Ovary (tissue), 3 donors: Measurements from ENCODE around the gene CHRND.

Experiments
- EP300 ChIP-seq: sonication (generic); formaldehyde crosslinking; IDR thresholded peaks from one replicate; pipeline ENCODE4 v1.6.1; 2017; ENCODE audit warnings: antibody characterized with exemption
- TF ChIP-seq, protein P1 (sequence below), 3 donors: fragments of 450-650 bp in 2 of 3; fragments of 200-600 bp in 1 of 3; IDR thresholded peaks; one replicate each; pipeline versions ENCODE4 v1.5.1 to v1.8.0; 2016 to 2022; ENCODE audit warnings: antibody characterized with exemption in 3 of 3, mild to moderate bottlenecking in 1 of 3
- donor health status: DM: no; HTN: no; CAD: no.

DNA sequence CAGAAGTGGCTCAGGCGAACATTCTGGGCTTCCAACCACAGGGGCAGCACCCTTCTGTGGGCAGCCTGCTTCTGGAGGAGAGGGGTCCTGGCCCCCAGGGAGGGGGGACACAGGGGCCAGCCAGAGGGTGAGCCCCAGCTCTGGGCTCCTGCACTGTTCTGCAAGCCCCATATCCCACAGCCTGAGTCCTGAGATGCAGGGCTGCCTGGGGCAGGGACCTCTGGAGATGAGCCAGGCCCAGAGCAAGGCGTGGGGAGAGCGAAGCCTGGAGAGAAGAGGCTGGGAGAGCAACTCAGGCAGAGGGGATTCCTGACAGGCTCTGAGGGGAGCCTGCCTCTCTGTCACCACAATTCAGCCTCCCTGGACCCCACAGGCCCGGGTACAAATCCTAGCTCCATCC, 19.3 kb upstream of the CHRND start:
- TF ChIP-seq, protein P1, sequence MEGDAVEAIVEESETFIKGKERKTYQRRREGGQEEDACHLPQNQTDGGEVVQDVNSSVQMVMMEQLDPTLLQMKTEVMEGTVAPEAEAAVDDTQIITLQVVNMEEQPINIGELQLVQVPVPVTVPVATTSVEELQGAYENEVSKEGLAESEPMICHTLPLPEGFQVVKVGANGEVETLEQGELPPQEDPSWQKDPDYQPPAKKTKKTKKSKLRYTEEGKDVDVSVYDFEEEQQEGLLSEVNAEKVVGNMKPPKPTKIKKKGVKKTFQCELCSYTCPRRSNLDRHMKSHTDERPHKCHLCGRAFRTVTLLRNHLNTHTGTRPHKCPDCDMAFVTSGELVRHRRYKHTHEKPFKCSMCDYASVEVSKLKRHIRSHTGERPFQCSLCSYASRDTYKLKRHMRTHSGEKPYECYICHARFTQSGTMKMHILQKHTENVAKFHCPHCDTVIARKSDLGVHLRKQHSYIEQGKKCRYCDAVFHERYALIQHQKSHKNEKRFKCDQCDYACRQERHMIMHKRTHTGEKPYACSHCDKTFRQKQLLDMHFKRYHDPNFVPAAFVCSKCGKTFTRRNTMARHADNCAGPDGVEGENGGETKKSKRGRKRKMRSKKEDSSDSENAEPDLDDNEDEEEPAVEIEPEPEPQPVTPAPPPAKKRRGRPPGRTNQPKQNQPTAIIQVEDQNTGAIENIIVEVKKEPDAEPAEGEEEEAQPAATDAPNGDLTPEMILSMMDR (IDR thresholded peaks at IDR 0.05), result no peak
- no peak for TF ChIP-seq EP300
